ENCODE data around the gene PITPNC1. TPM values are rescaled to one million over a fixed set of nuclear protein-coding genes. Genes with fewer than 3 reads are reported as not detected.

The PITPNC1 gene
- total and polyA plus RNA-seq, 2 donors (not counting 3 experiments of a cell fraction or from before 2014, with no cell fraction given), result 2.4 to 9.6 TPM

DNA sequence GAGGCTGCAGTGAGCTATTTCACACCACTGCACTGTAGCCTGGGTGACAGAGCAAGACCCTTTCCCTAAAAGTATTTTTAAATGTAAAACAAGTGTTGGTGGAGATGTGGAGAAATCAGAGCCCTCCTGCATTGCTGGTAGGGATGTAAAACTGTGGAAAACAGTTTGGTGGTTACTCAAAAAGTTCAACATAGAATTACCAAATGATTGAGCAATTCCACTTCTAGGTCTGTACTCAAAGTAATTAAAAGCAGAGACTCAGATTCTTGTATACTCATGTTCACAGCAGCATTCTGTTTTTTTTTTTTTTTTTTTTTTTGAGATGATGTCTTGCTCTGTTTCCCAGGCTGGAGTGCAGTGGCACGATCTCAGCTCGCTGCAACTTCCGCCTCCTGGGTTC, 141.8 kb downstream of the PITPNC1 start:
- Histone ChIP-seq H3K9ac (replicated peaks; ENCODE audit: extremely low read depth, insufficient read depth, low read length) (no peak overlapping the region), H3K36me3 (ENCODE audit: control insufficient read depth in 2 of 2, extremely low read depth in 1 of 2, insufficient read depth in 2 of 2, low read length in 2 of 2) (no peaks in the 10 kb centered on the region), H3K9me3 (replicated peaks; ENCODE audit: control insufficient read depth, insufficient read depth, low read length) (no peaks in the 10 kb centered on the region), H3K4me1 (ENCODE audit: control insufficient read depth, extremely low read depth, insufficient read depth, low read length) (no peaks in the 10 kb centered on the region), H2AFZ (ENCODE audit: low read depth, low read length) (no peak overlapping the region), H3K79me2 (ENCODE audit: control insufficient read depth, insufficient read depth, low read length) (no peaks in the 10 kb centered on the region), H3K27me3 (ENCODE audit: control insufficient read depth in 2 of 2, insufficient read depth in 2 of 2, low read length in 2 of 2) (no peaks in the 10 kb centered on the region), H4K20me1 (replicated peaks; ENCODE audit: control insufficient read depth, extremely low read depth, insufficient read depth, low read length) (no peaks in the 10 kb centered on the region), H3K4me3 (replicated peaks in 1 of 3; ENCODE audit: insufficient read depth in 1 of 3, low read depth in 1 of 3, low read length in 3 of 3) (no peak overlapping the region), H3K4me2 (ENCODE audit: insufficient read depth, low read length) (no peak overlapping the region), H3K27ac (ENCODE audit: insufficient read depth, low read depth, low read length) (no peak overlapping the region), H3K9me1 (replicated peaks; ENCODE audit: control insufficient read depth, extremely low read depth, insufficient read depth, low read length) (no peaks in the 10 kb centered on the region)
- intact Hi-C loops (cut with micrococcal nuclease), result no loop called here
- ChIA-PET CTCF (no interaction called here), POLR2A (no interaction called here)
- dilution Hi-C loops (cut with MboI; ENCODE audit: extremely low pct_ligation_motif_present, low sequenced_read_pairs), result no loop called here
- DNase-seq (ENCODE audit: low read depth, low spot score), result no peak
- no TSS peak for BruUV-seq (replicated peaks)
- no peak for FAIRE-seq
- TF ChIP-seq MYC (IDR thresholded peaks at IDR 0.05; ENCODE audit: low read depth, low read length) (no peak), GATA2 (IDR thresholded peaks at IDR 0.05; ENCODE audit: insufficient read depth, insufficient read length, low read depth, low read length) (no peak), MAX (IDR thresholded peaks at IDR 0.05; ENCODE audit: insufficient read depth, insufficient read length) (no peak), EZH2 (IDR thresholded peaks at IDR 0.05; ENCODE audit: borderline replicate concordance, low read depth, low read length, severe bottlenecking) (no peak), POLR2AphosphoS5 (IDR thresholded peaks at IDR 0.05; ENCODE audit: insufficient read depth, low read depth, low read length) (no peak), JUN (IDR thresholded peaks at IDR 0.05; ENCODE audit: borderline replicate concordance, insufficient read depth, insufficient read length, low read depth) (no peak), POLR2A (IDR thresholded peaks at IDR 0.05; ENCODE audit: low read depth, low read length) (no peak), FOS (IDR thresholded peaks at IDR 0.05; ENCODE audit: borderline replicate concordance, insufficient read depth, low read length) (no peak)
- TF ChIP-seq, protein P1, sequence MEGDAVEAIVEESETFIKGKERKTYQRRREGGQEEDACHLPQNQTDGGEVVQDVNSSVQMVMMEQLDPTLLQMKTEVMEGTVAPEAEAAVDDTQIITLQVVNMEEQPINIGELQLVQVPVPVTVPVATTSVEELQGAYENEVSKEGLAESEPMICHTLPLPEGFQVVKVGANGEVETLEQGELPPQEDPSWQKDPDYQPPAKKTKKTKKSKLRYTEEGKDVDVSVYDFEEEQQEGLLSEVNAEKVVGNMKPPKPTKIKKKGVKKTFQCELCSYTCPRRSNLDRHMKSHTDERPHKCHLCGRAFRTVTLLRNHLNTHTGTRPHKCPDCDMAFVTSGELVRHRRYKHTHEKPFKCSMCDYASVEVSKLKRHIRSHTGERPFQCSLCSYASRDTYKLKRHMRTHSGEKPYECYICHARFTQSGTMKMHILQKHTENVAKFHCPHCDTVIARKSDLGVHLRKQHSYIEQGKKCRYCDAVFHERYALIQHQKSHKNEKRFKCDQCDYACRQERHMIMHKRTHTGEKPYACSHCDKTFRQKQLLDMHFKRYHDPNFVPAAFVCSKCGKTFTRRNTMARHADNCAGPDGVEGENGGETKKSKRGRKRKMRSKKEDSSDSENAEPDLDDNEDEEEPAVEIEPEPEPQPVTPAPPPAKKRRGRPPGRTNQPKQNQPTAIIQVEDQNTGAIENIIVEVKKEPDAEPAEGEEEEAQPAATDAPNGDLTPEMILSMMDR (IDR thresholded peaks at IDR 0.05; ENCODE audit: extremely low read depth in 1 of 2, insufficient read depth in 1 of 2, low read depth in 1 of 2, low read length in 2 of 2), result no peak

All from endothelial cell of umbilical vein (primary cell).